HepG2 (cell line): ENCODE measurements around the gene NAGK. TPM values are rescaled to one million over a fixed set of nuclear protein-coding genes. Genes with fewer than 3 reads are reported as not detected.
"Not testable (repeated sequence)": the region's sequence is repeated elsewhere in the genome, so short reads cannot be mapped to it uniquely, and the experiment has no call there.

Source experiments
- ATAC-seq: fragments of 200-7000 bp; cut with Tn5 transposase; 3 replicates; pipeline ENCODE4 v1.9.1; 2020; ENCODE audit warnings: mild to moderate bottlenecking, moderate library complexity
- BruUV-seq: library from RNA; stranded (reverse); fragments of 400-500 nt; replicated peaks from 2 replicates; lab custom pipeline; 2021; lab: Mats Ljungman, UMichigan
- CTCF ChIA-PET: fragments of 300-600 bp; formaldehyde crosslinking; extraction: SDS; loops from one replicate; lab custom pipeline; 2021; ENCODE audit warnings: low total read pairs, inconsistent platforms, low intra/inter-chr PET ratio; lab: Yijun Ruan, JAX
- POLR2A ChIA-PET: fragments of 350-600 bp; sonication (Branson Sonifier 250); formaldehyde crosslinking; loops from one replicate; lab custom pipeline; 2020; ENCODE audit warnings: antibody characterized with exemption, inconsistent platforms; lab: Yijun Ruan, JAX
- DNase-seq: peaks from one replicate; pipeline ENCODE4 v3.0.0-alpha.2; 2015; ENCODE audit warnings: low spot score
- FAIRE-seq: peaks from 3 replicates; lab custom pipeline; 2011; peaks lifted over from hg19 to GRCh38; lab: Jason Lieb, UNC
- H2AFZ ChIP-seq: one replicate; pipeline ENCODE4 v1.6.1; 2011; ENCODE audit warnings: low read length, inconsistent platforms
- H3K27ac ChIP-seq: fragments of 300-600 bp; 3 replicates; pipeline ENCODE4 v1.8.0; 2011; ENCODE audit warnings: mixed run types, mild to moderate bottlenecking, mixed read lengths, low read length, inconsistent platforms; ENCODE audit not compliant: insufficient read depth; ENCODE audit errors: extremely low read length
- H3K27me3 ChIP-seq, 2 experiments: fragments of 200-600 bp in 1 of 2; 2 replicates in 1 of 2; 3 replicates in 1 of 2; pipeline versions ENCODE4 v1.6.0 to v1.8.0; 2011; ENCODE audit warnings: low read length in 2 of 2, mild to moderate bottlenecking in 2 of 2, moderate library complexity in 2 of 2, inconsistent platforms in 1 of 2; ENCODE audit not compliant: insufficient read depth in 2 of 2, control insufficient read depth in 1 of 2
- H3K36me3 ChIP-seq, 2 experiments: fragments of 200-600 bp in 1 of 2; replicated peaks in 1 of 2; 2 replicates in 1 of 2; 3 replicates in 1 of 2; pipeline versions ENCODE4 v1.5.1 to v1.8.0; 2011; ENCODE audit warnings: low read length in 2 of 2, inconsistent platforms in 1 of 2; ENCODE audit not compliant: insufficient read depth in 2 of 2, control insufficient read depth in 1 of 2
- H3K4me1 ChIP-seq: 2 replicates; pipeline ENCODE4 v1.5.1; 2012; ENCODE audit warnings: low read length, inconsistent platforms; ENCODE audit not compliant: insufficient read depth
- H3K4me2 ChIP-seq: 2 replicates; pipeline ENCODE4 v1.6.0; 2011; ENCODE audit warnings: low read depth, low read length, inconsistent platforms
- H3K4me3 ChIP-seq, 3 experiments: fragments of 200-600 bp in 1 of 3; sonication (generic), shearing (Covaris generic) in 1 of 3; replicated peaks in 1 of 3; 2 replicates each; pipeline ENCODE4 v1.5.1; 2011 to 2016; ENCODE audit warnings: low read length in 3 of 3, inconsistent platforms in 2 of 3, low read depth in 2 of 3, mild to moderate bottlenecking in 2 of 3, control low read depth in 1 of 3, mixed read lengths in 1 of 3; ENCODE audit not compliant: insufficient read depth in 1 of 3
- H3K79me2 ChIP-seq: one replicate; pipeline ENCODE4 v1.6.1; 2011; ENCODE audit warnings: low read length, inconsistent platforms; ENCODE audit not compliant: insufficient read depth
- H3K9ac ChIP-seq: 2 replicates; pipeline ENCODE4 v1.6.0; 2011; ENCODE audit warnings: mild to moderate bottlenecking, low read depth, low read length, inconsistent platforms; ENCODE audit not compliant: insufficient read depth
- H3K9me3 ChIP-seq: 2 replicates; pipeline ENCODE4 v1.5.1; 2012; ENCODE audit warnings: mild to moderate bottlenecking, low read length
- H4K20me1 ChIP-seq: 2 replicates; pipeline ENCODE4 v1.6.0; 2011; ENCODE audit warnings: inconsistent platforms, mild to moderate bottlenecking, low read length, moderate library complexity; ENCODE audit not compliant: insufficient read depth
- ATF7 ChIP-seq, 2 experiments: fragments of 450-650 bp in 1 of 2; sonication (generic) in 1 of 2; formaldehyde crosslinking in 1 of 2; IDR thresholded peaks; 2 replicates each; pipeline versions ENCODE4 v1.4.0 to v1.6.1; 2016 to 2020; ENCODE audit warnings: antibody characterized with exemption in 1 of 2, mild to moderate bottlenecking in 1 of 2, missing genetic modification reagents in 1 of 2
- CREB1 ChIP-seq, 2 experiments: fragments of 450-650 bp in 1 of 2; IDR thresholded peaks; 2 replicates each; pipeline ENCODE4 v1.6.1; 2016 to 2017; ENCODE audit warnings: control low read depth in 1 of 2, mild to moderate bottlenecking in 1 of 2, missing compliant biosample characterization in 1 of 2, missing genetic modification characterization in 1 of 2
- WGBS: methylation state at CpG from one replicate; pipeline ENCODE4 v1.1.6; 2017; ENCODE audit warnings: low lambda C conversion rate; 5-methylcytosine and 5-hydroxymethylcytosine counted together
- in situ Hi-C: cut with HindIII; loops from 2 replicates; pipeline ENCODE4 v1.10.0; 2017; ENCODE audit warnings: low pct_unique_long_range_greater_than_20kb; ENCODE audit not compliant: extremely low pct_ligation_motif_present
- intact Hi-C: fragments of 100-400 bp; cut with micrococcal nuclease; formaldehyde crosslinking; loops from one replicate; pipeline ENCODE4 v1.10.0; 2022; ENCODE audit not compliant: unreplicated experiment
- polyA plus RNA-seq, 8 experiments: library from polyadenylated mRNA; depleted of rRNA in 3 of 8; stranded (reverse) in 7 of 8; unstranded in 1 of 8; fragments of >200 nt; fragmentation: Illumina TruSeq in 4 of 8; extraction: Trizol in 4 of 8; gene quantifications; 2 replicates each; pipeline versions ENCODE4 v1.2.1 to v1.2.3, GENCODE V29; 2011 to 2016; ENCODE audit warnings: low read depth in 4 of 8, missing spikeins in 1 of 8, mixed read lengths in 1 of 8; ENCODE audit not compliant: insufficient read depth in 1 of 8
- total RNA-seq, 5 experiments: library from RNA; depleted of rRNA; stranded (reverse); fragments of >200 nt; fragmentation: Illumina TruSeq; extraction: Trizol; gene quantifications; 2 replicates each; pipeline ENCODE4 v1.2.3, GENCODE V29; 2016; ENCODE audit warnings: low read depth in 1 of 5
- TF ChIP-seq, protein P1 (sequence below): IDR thresholded peaks from 2 replicates; pipeline ENCODE4 v1.4.0; 2020; ENCODE audit warnings: mild to moderate bottlenecking, missing genetic modification reagents

Gene NAGK
- total and polyA plus RNA-seq, 2 of the 13 experiments (the other 11 are each of a cell fraction or from before 2014, with no cell fraction given), result 24.4 to 35.2 TPM

DNA sequence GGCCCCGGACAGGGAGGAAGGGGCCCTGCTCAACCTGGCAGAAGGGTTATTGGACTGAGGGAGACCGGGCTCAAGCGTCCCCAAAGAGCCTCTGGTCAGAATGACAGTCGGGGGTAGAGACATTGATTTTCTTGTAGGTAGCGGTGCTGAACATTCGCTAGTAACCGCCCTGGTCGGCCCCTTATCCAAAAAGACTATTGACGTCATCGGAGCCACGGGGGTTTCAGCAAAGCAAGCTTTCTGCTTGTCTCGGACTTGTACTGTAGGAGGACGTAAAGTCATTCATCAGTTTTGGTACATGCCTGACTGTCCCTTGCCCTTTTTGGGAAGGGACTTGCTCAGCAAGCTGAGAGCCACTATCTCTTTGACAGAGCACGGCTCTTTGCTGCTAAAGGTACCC is 47.1 kb upstream of the NAGK start:
- BruUV-seq, intact Hi-C loops: not testable (repeated sequence)

More for the DNA sequence above, 47.1 kb upstream of the NAGK start:
- H3K79me2 ChIP-seq; H2AFZ ChIP-seq; FAIRE-seq; CTCF ChIA-PET; H3K36me3 ChIP-seq; DNase-seq; H4K20me1 ChIP-seq; H3K4me3 ChIP-seq; H3K9ac ChIP-seq; H3K9me3 ChIP-seq; ATAC-seq; in situ Hi-C loops; H3K27ac ChIP-seq; TF ChIP-seq ATF7, CREB1 (CRISPR knock-in tag; IDR thresholded peaks at IDR 0.05): not testable (repeated sequence)
- POLR2A ChIA-PET, result interaction anchor here (0.9 to 2.5 kb wide), 4 partner anchors 14 to 47 kb away, joined by 3 to 11 read pairs (median 6); partner anchors contain the start of gene NAGK
- WGBS, result 25% methylated on average over 14 of the region's 14 CpGs
- peaks cover 16% of the 10 kb centered on the region for H3K4me1 ChIP-seq
- peaks cover 0 to 12% of the 10 kb centered on the region in 2 experiments; a peak in 1 of 5 replicates for H3K27me3 ChIP-seq
- peak overlapping the region; percentile 55 for H3K4me2 ChIP-seq
- TF ChIP-seq, protein P1, sequence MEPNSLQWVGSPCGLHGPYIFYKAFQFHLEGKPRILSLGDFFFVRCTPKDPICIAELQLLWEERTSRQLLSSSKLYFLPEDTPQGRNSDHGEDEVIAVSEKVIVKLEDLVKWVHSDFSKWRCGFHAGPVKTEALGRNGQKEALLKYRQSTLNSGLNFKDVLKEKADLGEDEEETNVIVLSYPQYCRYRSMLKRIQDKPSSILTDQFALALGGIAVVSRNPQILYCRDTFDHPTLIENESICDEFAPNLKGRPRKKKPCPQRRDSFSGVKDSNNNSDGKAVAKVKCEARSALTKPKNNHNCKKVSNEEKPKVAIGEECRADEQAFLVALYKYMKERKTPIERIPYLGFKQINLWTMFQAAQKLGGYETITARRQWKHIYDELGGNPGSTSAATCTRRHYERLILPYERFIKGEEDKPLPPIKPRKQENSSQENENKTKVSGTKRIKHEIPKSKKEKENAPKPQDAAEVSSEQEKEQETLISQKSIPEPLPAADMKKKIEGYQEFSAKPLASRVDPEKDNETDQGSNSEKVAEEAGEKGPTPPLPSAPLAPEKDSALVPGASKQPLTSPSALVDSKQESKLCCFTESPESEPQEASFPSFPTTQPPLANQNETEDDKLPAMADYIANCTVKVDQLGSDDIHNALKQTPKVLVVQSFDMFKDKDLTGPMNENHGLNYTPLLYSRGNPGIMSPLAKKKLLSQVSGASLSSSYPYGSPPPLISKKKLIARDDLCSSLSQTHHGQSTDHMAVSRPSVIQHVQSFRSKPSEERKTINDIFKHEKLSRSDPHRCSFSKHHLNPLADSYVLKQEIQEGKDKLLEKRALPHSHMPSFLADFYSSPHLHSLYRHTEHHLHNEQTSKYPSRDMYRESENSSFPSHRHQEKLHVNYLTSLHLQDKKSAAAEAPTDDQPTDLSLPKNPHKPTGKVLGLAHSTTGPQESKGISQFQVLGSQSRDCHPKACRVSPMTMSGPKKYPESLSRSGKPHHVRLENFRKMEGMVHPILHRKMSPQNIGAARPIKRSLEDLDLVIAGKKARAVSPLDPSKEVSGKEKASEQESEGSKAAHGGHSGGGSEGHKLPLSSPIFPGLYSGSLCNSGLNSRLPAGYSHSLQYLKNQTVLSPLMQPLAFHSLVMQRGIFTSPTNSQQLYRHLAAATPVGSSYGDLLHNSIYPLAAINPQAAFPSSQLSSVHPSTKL (CRISPR knock-in tag), result 0 out of 2 replicates have a peak, but pooled peaks have one; percentile 11
- TF ChIP-seq ATF7 (IDR thresholded peaks at IDR 0.05), result peak; percentile 70
- TF ChIP-seq CREB1 (IDR thresholded peaks at IDR 0.05), result peak; percentile 78
